GM19099 (cell line): ENCODE data around the gene ZSWIM3.
A peak's percentile ranks its signal among the peaks of the same experiment; 100 is the strongest.

ENCODE experiments used
- POLR2A ChIP-seq: IDR thresholded peaks from 3 replicates; pipeline ENCODE4 v1.6.1; 2011; ENCODE audit warnings: low read depth; ENCODE audit not compliant: insufficient read length; ENCODE audit errors: extremely low read depth

The ZSWIM3 gene

GRCh38 chr20:45857114-45857881, at the start of gene ZSWIM3, which contains the start of gene ACOT8:
Gene ZSWIM3, plus strand, starts transcription at chr20:45857614. Its CDS starts 212 bp downstream, at chr20:45857826.
Gene ACOT8, minus strand, starts transcription at chr20:45857392. Its CDS starts 77 bp downstream, at chr20:45857315.
- TF ChIP-seq POLR2A: peak; percentile 90

DNA sequence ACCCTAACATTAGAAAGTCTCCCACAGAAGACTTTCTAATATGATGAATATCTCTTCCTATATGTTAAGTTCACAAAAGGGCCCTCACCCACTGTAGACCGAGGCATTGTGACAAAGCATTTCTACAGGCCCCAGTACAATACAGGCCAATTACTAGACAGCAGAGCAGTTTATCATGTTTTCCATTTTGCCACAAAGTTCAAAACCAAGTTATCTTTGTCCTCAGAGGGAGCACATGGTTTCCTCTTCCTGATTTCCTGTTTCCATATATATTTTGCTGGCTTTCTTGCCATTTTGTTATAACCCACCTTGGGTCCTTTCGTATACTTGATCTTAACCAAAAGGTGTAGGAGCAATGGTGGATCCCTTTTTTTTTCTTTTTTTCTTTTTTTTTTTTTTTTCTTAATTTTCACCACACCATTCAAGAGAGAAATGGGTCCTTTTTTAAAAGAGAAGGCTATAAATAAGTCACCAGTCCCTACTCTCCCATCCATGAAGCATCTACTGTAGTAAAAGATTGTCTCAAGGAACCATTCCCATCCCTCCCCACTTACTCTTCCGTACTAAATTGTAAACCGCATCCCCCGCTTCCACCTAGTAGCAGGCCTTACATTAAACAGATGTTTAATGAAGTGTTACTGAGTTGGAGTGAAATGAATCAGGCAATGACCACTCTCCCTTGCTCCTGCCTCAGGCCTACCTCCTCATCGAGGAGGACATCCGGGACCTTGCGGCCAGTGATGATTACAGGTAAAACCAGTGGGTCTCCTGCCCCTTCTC, 47.0 kb upstream of the ZSWIM3 start:
- TF ChIP-seq POLR2A: no peak

GRCh38 chr20:45812157-45813005, 45.0 kb upstream of the ZSWIM3 start, which contains the start of gene UBE2C:
Gene UBE2C, plus strand, starts transcription at chr20:45812644. Its CDS starts 52 bp downstream, at chr20:45812696.
- TF ChIP-seq POLR2A: peak; percentile 70

DNA sequence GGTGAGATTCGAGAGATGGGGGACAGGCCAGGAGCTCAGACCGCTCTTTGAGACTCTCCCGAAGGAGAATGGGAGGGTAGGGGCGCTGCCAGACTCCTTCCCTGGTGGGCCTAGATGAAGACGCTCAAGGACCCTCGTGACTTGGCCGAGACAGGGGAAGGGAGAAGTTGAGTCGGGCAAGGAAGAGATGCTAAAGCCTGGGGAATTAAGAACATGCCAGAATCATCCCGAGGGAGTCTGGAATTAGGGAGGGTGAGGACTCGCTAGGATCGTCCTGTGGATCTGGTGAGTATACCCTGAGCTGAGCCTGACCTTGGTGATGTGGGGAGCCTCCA, 44.4 kb upstream of the ZSWIM3 start:
- TF ChIP-seq POLR2A: no peak

- TF ChIP-seq POLR2A: no peak
Observed at GRCh38 chr20:45813489-45813888, 43.9 kb upstream of the ZSWIM3 start.

GRCh38 chr20:45814314-45814713, 43.1 kb upstream of the ZSWIM3 start:
- TF ChIP-seq POLR2A: no peak

GRCh38 chr20:45816951-45817350, 40.5 kb upstream of the ZSWIM3 start:
- TF ChIP-seq POLR2A: no peak

- TF ChIP-seq POLR2A: no peak
Observed at GRCh38 chr20:45817376-45818194, 39.8 kb upstream of the ZSWIM3 start.

DNA sequence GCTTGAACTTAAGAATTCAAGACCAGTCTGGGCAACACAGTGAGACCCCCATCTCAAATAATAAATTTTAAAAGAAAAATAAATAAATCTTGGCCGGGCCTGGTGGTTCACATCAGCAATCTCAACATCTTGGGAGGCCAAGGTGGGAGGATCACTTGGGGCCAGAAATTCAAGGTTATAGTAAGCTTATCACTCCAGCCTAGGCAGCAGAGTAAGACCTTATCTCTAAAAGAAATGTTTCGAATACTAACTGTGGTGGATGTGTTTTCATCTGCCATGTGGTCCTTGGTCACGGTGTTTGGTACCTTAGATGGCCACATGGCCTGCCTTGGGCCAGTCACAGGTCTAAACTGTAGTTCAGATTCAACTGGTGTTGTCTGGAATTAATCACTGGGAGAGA, 39.2 kb upstream of the ZSWIM3 start:
- no peak for TF ChIP-seq POLR2A

GRCh38 chr20:45819466-45819865, 37.9 kb upstream of the ZSWIM3 start:
- no peak for TF ChIP-seq POLR2A

DNA sequence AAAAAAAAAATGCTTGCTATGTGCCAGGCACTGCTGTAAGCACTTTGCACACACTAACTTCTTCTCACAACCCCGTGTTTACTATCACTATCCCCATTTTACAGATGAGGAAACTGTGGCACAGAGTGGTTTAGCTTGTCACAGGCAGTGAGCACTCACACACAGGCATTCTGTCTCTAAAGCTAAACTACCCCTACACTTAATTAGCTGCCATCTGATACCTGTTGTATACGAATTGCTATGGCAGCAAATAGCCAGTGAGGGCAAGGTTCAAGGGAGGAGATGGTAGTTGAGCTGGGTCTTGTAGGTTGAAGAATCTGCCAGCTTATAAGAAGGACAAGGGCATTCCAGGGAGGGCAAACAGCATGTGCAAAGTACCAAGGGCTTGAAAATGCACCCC, 35.5 kb upstream of the ZSWIM3 start:
- no peak for TF ChIP-seq POLR2A

DNA sequence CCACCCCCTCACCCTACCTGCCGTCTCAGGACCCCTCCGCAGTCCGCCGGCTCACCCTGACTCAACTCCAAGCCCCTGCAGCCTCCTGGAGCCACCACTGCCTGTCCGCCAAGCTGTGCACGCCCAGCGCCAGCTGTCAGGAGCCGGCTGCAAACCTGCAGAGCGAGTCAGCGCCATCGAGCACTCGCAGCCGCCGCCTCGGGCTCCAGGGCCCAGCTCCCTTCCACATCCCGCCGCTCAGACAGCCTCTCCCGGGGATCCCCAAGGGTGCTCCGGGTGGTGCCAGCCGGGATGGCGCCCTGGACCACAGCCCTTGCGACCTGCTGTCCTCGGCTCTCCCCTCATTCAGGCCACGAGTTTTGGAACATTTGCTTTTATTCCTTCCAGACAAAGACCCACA, 34.6 kb upstream of the ZSWIM3 start:
- TF ChIP-seq POLR2A: no peak

DNA sequence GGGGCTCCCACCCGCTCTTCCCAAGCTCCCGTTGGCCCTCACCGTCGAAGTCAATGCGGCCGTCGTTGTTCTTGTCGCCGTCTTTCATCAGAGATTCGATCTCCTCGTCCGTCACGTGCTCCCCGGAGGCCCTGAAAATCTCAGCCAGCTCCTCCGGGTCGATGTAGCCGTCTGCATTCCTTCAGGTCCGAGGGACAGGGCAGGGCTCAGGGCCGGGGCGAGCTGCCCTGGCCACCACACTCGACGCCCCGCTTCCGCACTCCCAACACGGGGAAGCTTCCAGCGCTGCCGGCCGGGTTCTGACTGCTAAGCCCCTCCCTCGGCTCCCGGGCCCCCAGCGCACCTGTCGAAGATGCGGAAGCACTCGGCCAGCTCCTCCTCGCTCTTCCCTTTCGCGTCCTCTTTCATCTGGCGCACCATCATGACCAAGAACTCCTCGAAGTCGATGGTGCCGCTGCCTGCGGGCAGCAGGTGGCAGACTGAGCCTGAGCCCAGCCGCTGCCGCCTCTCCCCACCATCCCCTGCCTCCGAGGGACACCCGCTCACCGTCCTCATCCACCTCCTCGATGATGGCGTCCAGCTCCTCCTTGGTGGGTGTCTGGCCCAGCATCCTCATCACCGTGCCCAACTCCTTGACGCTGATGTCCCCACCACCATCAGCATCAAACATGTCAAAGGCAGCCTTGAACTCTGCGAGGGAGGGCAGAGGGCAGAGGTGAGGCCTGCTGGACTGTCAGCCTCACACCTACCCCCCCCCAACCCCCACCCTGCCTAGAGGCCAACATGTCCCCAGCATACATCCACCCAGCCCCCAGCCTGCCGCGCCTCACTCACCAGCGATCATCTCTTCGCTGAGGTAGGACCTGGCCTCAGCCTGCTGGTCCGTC, 33.2 kb upstream of the ZSWIM3 start:
- no peak for TF ChIP-seq POLR2A

DNA sequence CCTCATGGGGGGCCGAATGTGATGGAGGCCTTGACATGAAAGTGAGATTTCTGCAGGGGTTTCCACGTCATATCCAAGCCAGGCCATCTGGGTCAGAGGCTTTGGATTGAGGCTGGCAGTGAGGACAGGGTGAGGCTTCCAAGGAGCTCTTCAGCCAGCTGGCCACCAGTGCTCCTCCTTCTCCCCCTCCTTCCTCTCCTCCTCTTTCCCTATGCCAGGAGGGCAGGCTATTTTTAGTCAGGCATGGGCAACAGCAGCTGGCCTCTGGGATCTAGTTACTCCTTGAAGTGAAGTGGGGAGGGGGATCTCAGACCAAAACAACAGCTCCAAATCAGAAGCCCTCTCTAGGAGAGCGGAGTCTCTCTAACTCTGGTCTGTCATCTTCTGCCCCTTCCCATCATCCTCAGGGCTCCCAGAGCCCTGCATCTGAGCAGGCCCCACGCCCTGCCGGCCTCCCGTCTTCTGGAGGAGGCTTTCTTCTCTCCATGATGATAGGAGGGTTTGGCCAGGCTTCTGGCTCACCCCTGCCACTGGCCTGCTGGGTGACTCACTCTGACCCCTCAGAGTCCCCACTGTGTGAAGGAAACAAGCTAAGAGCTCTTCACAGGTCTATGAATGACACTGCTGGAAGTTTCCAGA, 30.9 kb upstream of the ZSWIM3 start:
- no peak for TF ChIP-seq POLR2A
